Loucy (cell line): ENCODE results near the gene METTL13.

Experiments
- EZH2phosphoT487 ChIP-seq: fragments of 200-600 bp; IDR thresholded peaks from 2 replicates; pipeline ENCODE4 v1.6.1; 2018; ENCODE audit warnings: antibody characterized with exemption, mild to moderate bottlenecking, moderate library complexity, borderline replicate concordance
- TF ChIP-seq, protein P1 (sequence below): fragments of 200-600 bp; sonication (generic); conservative IDR thresholded peaks from 2 replicates; pipeline ENCODE4 v1.5.1; 2014; ENCODE audit warnings: mild to moderate bottlenecking, antibody characterized with exemption, low read length

DNA sequence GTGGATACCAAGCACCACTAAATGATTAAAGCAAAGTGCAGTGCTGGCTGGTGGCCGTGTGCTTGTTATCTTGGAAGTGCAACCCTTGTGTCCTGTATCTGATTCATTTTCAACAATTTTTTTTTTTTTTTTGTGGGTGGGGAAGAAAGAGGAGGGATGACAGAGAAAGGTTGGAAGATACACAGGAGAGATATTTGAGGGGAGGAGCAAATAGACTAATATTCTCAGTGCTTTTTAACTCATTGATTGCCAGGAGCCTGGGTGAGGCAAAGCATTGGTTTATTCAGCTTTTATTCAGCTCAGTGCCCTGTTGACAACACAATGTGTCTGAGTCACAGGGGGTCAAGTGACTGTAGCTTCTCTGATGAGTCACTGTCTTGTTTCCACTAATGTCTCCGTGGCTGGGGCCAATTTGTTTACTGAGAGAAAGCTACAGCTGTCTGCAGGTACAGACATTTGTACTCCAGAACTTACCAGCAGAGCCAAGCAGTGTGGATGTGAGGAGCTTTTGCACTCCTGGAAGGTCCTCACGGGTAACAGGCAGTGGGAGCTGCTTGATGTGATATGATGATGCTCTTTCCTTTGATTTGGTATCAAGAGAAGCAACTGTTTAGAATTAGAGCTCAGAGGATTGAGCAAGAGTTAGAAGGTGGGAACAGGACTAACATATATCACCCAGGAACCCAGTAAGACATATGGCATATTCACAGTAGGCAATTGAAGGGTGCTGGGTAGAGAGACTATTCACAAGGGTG is 36.2 kb downstream of the METTL13 start:
- TF ChIP-seq, protein P1, sequence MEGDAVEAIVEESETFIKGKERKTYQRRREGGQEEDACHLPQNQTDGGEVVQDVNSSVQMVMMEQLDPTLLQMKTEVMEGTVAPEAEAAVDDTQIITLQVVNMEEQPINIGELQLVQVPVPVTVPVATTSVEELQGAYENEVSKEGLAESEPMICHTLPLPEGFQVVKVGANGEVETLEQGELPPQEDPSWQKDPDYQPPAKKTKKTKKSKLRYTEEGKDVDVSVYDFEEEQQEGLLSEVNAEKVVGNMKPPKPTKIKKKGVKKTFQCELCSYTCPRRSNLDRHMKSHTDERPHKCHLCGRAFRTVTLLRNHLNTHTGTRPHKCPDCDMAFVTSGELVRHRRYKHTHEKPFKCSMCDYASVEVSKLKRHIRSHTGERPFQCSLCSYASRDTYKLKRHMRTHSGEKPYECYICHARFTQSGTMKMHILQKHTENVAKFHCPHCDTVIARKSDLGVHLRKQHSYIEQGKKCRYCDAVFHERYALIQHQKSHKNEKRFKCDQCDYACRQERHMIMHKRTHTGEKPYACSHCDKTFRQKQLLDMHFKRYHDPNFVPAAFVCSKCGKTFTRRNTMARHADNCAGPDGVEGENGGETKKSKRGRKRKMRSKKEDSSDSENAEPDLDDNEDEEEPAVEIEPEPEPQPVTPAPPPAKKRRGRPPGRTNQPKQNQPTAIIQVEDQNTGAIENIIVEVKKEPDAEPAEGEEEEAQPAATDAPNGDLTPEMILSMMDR, result no peak
- no peak for TF ChIP-seq EZH2phosphoT487
